IMR-90 (cell line): ENCODE measurements around the gene TULP4. TPM values are rescaled to one million over a fixed set of nuclear protein-coding genes. Genes with fewer than 3 reads are reported as not detected.

ENCODE experiments used
- ATAC-seq: fragments of 200-7000 bp; cut with Tn5 transposase; 2 replicates; pipeline ENCODE4 v1.9.1; 2020; ENCODE audit warnings: low read depth, mild to moderate bottlenecking, moderate library complexity
- BruUV-seq: library from RNA; stranded (reverse); fragments of 400-500 nt; replicated peaks from 2 replicates; lab custom pipeline; 2021; lab: Mats Ljungman, UMichigan
- CTCF ChIA-PET: fragments of 300-600 bp; formaldehyde crosslinking; extraction: SDS; loops from one replicate; lab custom pipeline; 2021; ENCODE audit warnings: antibody characterized with exemption; lab: Yijun Ruan, JAX
- POLR2A ChIA-PET: fragments of 300-600 bp; sonication (Branson Sonifier 250); formaldehyde crosslinking; loops from one replicate; lab custom pipeline; 2022; ENCODE audit warnings: antibody characterized with exemption; ENCODE audit not compliant: unreplicated experiment; lab: Charles Lee
- DNase-seq: peaks from one replicate; pipeline ENCODE4 v3.0.0; 2013
- H2AFZ ChIP-seq: replicated peaks from 2 replicates; pipeline ENCODE3; 2013; ENCODE audit warnings: low read length, mild to moderate bottlenecking; ENCODE audit not compliant: poor library complexity
- H2AK5ac ChIP-seq: 2 replicates; pipeline ENCODE4 v1.6.1; 2013; ENCODE audit warnings: low read depth, low read length, inconsistent platforms
- H2AK9ac ChIP-seq: replicated peaks from 2 replicates; pipeline ENCODE3; 2013; ENCODE audit warnings: mild to moderate bottlenecking, low read depth, low read length, moderate library complexity; ENCODE audit not compliant: poor library complexity
- H2BK120ac ChIP-seq: 2 replicates; pipeline ENCODE4 v1.6.1; 2013; ENCODE audit warnings: low read depth, low read length, inconsistent platforms
- H2BK15ac ChIP-seq: 3 replicates; pipeline ENCODE4 v1.6.1; 2013; ENCODE audit warnings: low read depth, low read length, inconsistent platforms
- H2BK20ac ChIP-seq: 2 replicates; pipeline ENCODE4 v1.6.1; 2013; ENCODE audit warnings: low read depth, mild to moderate bottlenecking, inconsistent platforms, low read length, moderate library complexity
- H2BK5ac ChIP-seq: 2 replicates; pipeline ENCODE4 v1.6.1; 2013; ENCODE audit warnings: mild to moderate bottlenecking, low read depth, low read length, inconsistent platforms; ENCODE audit not compliant: poor library complexity, severe bottlenecking
- H3K14ac ChIP-seq: replicated peaks from 2 replicates; pipeline ENCODE4 v1.6.1; 2013; ENCODE audit warnings: low read depth, low read length, inconsistent platforms
- H3K18ac ChIP-seq: 2 replicates; pipeline ENCODE4 v1.6.1; 2013; ENCODE audit warnings: low read depth, low read length, control low read depth
- H3K23ac ChIP-seq: 2 replicates; pipeline ENCODE4 v1.6.1; 2013; ENCODE audit warnings: low read depth, low read length, inconsistent platforms
- H3K27ac ChIP-seq: 2 replicates; pipeline ENCODE4 v1.5.1; 2013; ENCODE audit warnings: mild to moderate bottlenecking, control low read depth, low read length; ENCODE audit not compliant: insufficient read depth
- H3K27me3 ChIP-seq: 2 replicates; pipeline ENCODE4 v1.6.1; 2013; ENCODE audit warnings: low read length; ENCODE audit not compliant: control insufficient read depth, insufficient read depth
- H3K36me3 ChIP-seq: 2 replicates; pipeline ENCODE4 v1.6.1; 2013; ENCODE audit warnings: low read length, mixed read lengths; ENCODE audit not compliant: control insufficient read depth, insufficient read depth
- H3K4ac ChIP-seq: 2 replicates; pipeline ENCODE4 v1.6.1; 2013; ENCODE audit warnings: low read depth, low read length, inconsistent platforms
- H3K4me1 ChIP-seq: 2 replicates; pipeline ENCODE4 v1.6.1; 2013; ENCODE audit warnings: low read length, mixed read lengths; ENCODE audit not compliant: control insufficient read depth, insufficient read depth
- H3K4me2 ChIP-seq: 2 replicates; pipeline ENCODE4 v1.6.1; 2013; ENCODE audit warnings: low read depth, mild to moderate bottlenecking, control low read depth, low read length, moderate library complexity
- H3K4me3 ChIP-seq: 2 replicates; pipeline ENCODE4 v1.5.1; 2013; ENCODE audit warnings: low read depth, mild to moderate bottlenecking, control low read depth, low read length, moderate library complexity; ENCODE audit not compliant: insufficient read depth
- H3K56ac ChIP-seq: 2 replicates; pipeline ENCODE4 v1.6.1; 2013; ENCODE audit warnings: low read length, inconsistent platforms; ENCODE audit not compliant: insufficient read depth; ENCODE audit errors: extremely low read depth
- H3K79me1 ChIP-seq, 2 experiments: 2 replicates each; pipeline ENCODE4 v1.6.1; 2013; ENCODE audit warnings: low read length in 2 of 2, inconsistent platforms in 1 of 2, low read depth in 1 of 2
- H3K9ac ChIP-seq: 2 replicates; pipeline ENCODE4 v1.6.1; 2013; ENCODE audit warnings: low read depth, low read length, control low read depth
- H3K9me1 ChIP-seq: 2 replicates; pipeline ENCODE4 v1.6.1; 2013; ENCODE audit warnings: low read length, inconsistent platforms; ENCODE audit not compliant: insufficient read depth
- H3K9me3 ChIP-seq: 2 replicates; pipeline ENCODE4 v1.6.1; 2013; ENCODE audit warnings: low read length; ENCODE audit not compliant: control insufficient read depth, insufficient read depth
- H4K20me1 ChIP-seq: 2 replicates; pipeline ENCODE4 v1.6.1; 2013; ENCODE audit warnings: low read length, inconsistent platforms; ENCODE audit not compliant: insufficient read depth
- H4K5ac ChIP-seq: 2 replicates; pipeline ENCODE4 v1.6.1; 2013; ENCODE audit warnings: mild to moderate bottlenecking, low read depth, low read length, control low read depth
- H4K8ac ChIP-seq, 2 experiments: 2 replicates each; pipeline ENCODE4 v1.6.1; 2013; ENCODE audit warnings: low read depth in 2 of 2, low read length in 2 of 2, control low read depth in 1 of 2, inconsistent platforms in 1 of 2
- H4K91ac ChIP-seq: 2 replicates; pipeline ENCODE4 v1.6.1; 2013; ENCODE audit warnings: low read depth, low read length, inconsistent platforms; ENCODE audit not compliant: insufficient read depth
- CEBPB ChIP-seq: IDR thresholded peaks from 2 replicates; pipeline ENCODE4 v1.6.1; 2012; ENCODE audit warnings: low read depth, low read length, improper control_type of control experiment
- FOS ChIP-seq: fragments of 150-350 bp; IDR thresholded peaks from 2 replicates; pipeline ENCODE4 v1.6.1; 2016; ENCODE audit warnings: low read depth, low read length
- MXI1 ChIP-seq: IDR thresholded peaks from 2 replicates; pipeline ENCODE4 v1.6.1; 2012; ENCODE audit warnings: low read depth, mild to moderate bottlenecking, low read length, moderate library complexity, borderline replicate concordance
- RAD21 ChIP-seq: IDR thresholded peaks from 2 replicates; pipeline ENCODE4 v1.6.1; 2012; ENCODE audit warnings: low read length, improper control_type of control experiment
- RFX5 ChIP-seq: IDR thresholded peaks from 2 replicates; pipeline ENCODE4 v1.8.0; 2012; ENCODE audit warnings: low read depth, mild to moderate bottlenecking, low read length, moderate library complexity
- WGBS, 2 experiments: methylation state at CpG; one replicate each; pipeline versions ENCODE4 v1.1.5 to v1.1.7; 2013; ENCODE audit warnings: missing lambda C conversion rate in 2 of 2; ENCODE audit not compliant: insufficient read length in 1 of 2; ENCODE audit errors: extremely low coverage in 2 of 2; 5-methylcytosine and 5-hydroxymethylcytosine counted together
- dilution Hi-C: fragments of 300-500 bp; cut with HindIII; formaldehyde crosslinking; loops from one replicate; pipeline ENCODE4 v1.14.3; 2018; ENCODE audit warnings: low sequenced_read_pairs; ENCODE audit not compliant: unreplicated experiment
- in situ Hi-C: fragments of 300-500 bp; cut with MboI; formaldehyde crosslinking; loops from 3 replicates; pipeline ENCODE4 v1.14.3; 2019; ENCODE audit warnings: low sequenced_read_pairs, inconsistent platforms, mixed read lengths
- intact Hi-C: fragments of 100-400 bp; cut with micrococcal nuclease; formaldehyde crosslinking; loops from 2 replicates; pipeline ENCODE4 v1.10.0; 2022
- polyA plus RNA-seq, 3 experiments: library from polyadenylated mRNA; depleted of rRNA; stranded (reverse); fragments of >200 nt; gene quantifications; 2 replicates each; pipeline ENCODE4 v1.2.3, GENCODE V29; 2012; ENCODE audit warnings: low replicate concordance in 1 of 3
- total RNA-seq: library from RNA; depleted of rRNA; stranded (reverse); fragments of >200 nt; gene quantifications from 2 replicates; pipeline ENCODE4 v1.2.3, GENCODE V29; 2012
- TF ChIP-seq, protein P1 (sequence below): conservative IDR thresholded peaks from 2 replicates; pipeline ENCODE4 v1.5.1; 2012; ENCODE audit warnings: mild to moderate bottlenecking, low read depth, low read length, improper control_type of control experiment
- TF ChIP-seq, protein P2 (sequence below): fragments of 150-350 bp; IDR thresholded peaks from 2 replicates; pipeline ENCODE4 v1.6.1; 2016; ENCODE audit warnings: low read depth, mild to moderate bottlenecking, low read length, moderate library complexity, borderline replicate concordance

Gene TULP4
- total and polyA plus RNA-seq, 2 of the 4 experiments (the other 2 are of a cell fraction) = 8.1 to 30.6 TPM

DNA sequence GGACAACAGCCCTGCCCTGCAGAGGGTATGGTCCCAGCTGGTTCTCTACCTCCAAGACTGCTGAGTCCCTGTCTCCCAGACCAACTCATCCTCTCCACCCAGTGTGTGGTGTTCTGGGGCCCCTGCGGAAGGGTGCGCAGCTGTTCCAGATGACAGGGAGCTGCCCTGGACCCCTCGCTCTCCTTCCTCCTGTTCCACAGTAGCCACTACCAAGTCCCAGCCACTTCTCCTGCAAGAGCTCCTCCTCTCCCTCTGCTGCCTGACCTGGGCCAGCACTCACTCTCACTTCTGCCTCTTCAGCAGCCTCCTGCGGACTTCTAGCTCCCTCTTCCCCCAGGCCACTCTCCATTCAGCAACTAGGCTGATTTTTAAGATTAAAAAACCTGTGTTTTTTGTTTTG, 207.5 kb downstream of the TULP4 start:
- no peaks in the 10 kb centered on the region for H3K9me1 ChIP-seq
- H3K56ac ChIP-seq = no peak overlapping the region
- no peaks in the 10 kb centered on the region for H3K79me1 ChIP-seq
- H3K9me3 ChIP-seq = no peaks in the 10 kb centered on the region
- H3K4ac ChIP-seq = no peak overlapping the region
- H4K20me1 ChIP-seq = no peaks in the 10 kb centered on the region
- ATAC-seq = no peak
- H3K4me1 ChIP-seq = no peaks in the 10 kb centered on the region
- no peak overlapping the region for H3K9ac ChIP-seq
- intact Hi-C loops = loop anchor here (2.0 kb wide), 1 partner anchor 41 kb away; the partner anchor contains the start of gene TMEM181
- ChIA-PET POLR2A (no interaction called here), CTCF (interaction anchor here (1.2 to 1.6 kb wide), 2 partner anchors 19 to 299 kb away, joined by 3 to 8 read pairs; no protein-coding TSS in a partner anchor)
- no peak overlapping the region for H4K5ac ChIP-seq
- no peak overlapping the region for H3K4me2 ChIP-seq
- in situ Hi-C loops = loop anchor here (10.0 kb wide), 1 partner anchor 295 kb away; no protein-coding TSS in a partner anchor
- no peak overlapping the region for H2BK20ac ChIP-seq
- no peaks in the 10 kb centered on the region for H3K36me3 ChIP-seq
- H3K27me3 ChIP-seq = peaks cover 3% of the 10 kb centered on the region; the same call in 1 of the 2 replicates
- DNase-seq = no peak
- no peak overlapping the region for H2AK9ac ChIP-seq
- H3K23ac ChIP-seq = no peak overlapping the region
- H3K18ac ChIP-seq = no peak overlapping the region
- dilution Hi-C loops = no loop called here
- no TSS peak for BruUV-seq
- 92% methylated on average over 2 of the region's 4 CpGs; no CpG with 5 or more reads in 1 of the 2 experiments for WGBS, 2 experiments
- H3K4me3 ChIP-seq = no peak overlapping the region
- no peak overlapping the region for H2BK15ac ChIP-seq
- TF ChIP-seq CEBPB (no peak), FOS (no peak), RAD21 (no peak), MXI1 (no peak), RFX5 (no peak)
- TF ChIP-seq, protein P1, sequence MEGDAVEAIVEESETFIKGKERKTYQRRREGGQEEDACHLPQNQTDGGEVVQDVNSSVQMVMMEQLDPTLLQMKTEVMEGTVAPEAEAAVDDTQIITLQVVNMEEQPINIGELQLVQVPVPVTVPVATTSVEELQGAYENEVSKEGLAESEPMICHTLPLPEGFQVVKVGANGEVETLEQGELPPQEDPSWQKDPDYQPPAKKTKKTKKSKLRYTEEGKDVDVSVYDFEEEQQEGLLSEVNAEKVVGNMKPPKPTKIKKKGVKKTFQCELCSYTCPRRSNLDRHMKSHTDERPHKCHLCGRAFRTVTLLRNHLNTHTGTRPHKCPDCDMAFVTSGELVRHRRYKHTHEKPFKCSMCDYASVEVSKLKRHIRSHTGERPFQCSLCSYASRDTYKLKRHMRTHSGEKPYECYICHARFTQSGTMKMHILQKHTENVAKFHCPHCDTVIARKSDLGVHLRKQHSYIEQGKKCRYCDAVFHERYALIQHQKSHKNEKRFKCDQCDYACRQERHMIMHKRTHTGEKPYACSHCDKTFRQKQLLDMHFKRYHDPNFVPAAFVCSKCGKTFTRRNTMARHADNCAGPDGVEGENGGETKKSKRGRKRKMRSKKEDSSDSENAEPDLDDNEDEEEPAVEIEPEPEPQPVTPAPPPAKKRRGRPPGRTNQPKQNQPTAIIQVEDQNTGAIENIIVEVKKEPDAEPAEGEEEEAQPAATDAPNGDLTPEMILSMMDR = no peak
- TF ChIP-seq, protein P2, sequence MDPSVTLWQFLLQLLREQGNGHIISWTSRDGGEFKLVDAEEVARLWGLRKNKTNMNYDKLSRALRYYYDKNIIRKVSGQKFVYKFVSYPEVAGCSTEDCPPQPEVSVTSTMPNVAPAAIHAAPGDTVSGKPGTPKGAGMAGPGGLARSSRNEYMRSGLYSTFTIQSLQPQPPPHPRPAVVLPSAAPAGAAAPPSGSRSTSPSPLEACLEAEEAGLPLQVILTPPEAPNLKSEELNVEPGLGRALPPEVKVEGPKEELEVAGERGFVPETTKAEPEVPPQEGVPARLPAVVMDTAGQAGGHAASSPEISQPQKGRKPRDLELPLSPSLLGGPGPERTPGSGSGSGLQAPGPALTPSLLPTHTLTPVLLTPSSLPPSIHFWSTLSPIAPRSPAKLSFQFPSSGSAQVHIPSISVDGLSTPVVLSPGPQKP = no peak
- no peak overlapping the region for H2BK120ac ChIP-seq
- H3K27ac ChIP-seq = no peak overlapping the region
- no peak overlapping the region for H2BK5ac ChIP-seq
- peak overlapping the region; percentile 24 for H2AFZ ChIP-seq
- H4K8ac ChIP-seq = no peak overlapping the region
- no peak overlapping the region for H2AK5ac ChIP-seq
- H4K91ac ChIP-seq = no peak overlapping the region
- H3K14ac ChIP-seq = no peak overlapping the region
